NCI-H526 (cell line): Measurements from ENCODE around the gene PIGR.

ENCODE experiments used
- DNase-seq, 2 experiments: peaks; one replicate each; lab custom pipeline; 2025; lab: John Stamatoyannopoulos, UW

Gene PIGR

DNA sequence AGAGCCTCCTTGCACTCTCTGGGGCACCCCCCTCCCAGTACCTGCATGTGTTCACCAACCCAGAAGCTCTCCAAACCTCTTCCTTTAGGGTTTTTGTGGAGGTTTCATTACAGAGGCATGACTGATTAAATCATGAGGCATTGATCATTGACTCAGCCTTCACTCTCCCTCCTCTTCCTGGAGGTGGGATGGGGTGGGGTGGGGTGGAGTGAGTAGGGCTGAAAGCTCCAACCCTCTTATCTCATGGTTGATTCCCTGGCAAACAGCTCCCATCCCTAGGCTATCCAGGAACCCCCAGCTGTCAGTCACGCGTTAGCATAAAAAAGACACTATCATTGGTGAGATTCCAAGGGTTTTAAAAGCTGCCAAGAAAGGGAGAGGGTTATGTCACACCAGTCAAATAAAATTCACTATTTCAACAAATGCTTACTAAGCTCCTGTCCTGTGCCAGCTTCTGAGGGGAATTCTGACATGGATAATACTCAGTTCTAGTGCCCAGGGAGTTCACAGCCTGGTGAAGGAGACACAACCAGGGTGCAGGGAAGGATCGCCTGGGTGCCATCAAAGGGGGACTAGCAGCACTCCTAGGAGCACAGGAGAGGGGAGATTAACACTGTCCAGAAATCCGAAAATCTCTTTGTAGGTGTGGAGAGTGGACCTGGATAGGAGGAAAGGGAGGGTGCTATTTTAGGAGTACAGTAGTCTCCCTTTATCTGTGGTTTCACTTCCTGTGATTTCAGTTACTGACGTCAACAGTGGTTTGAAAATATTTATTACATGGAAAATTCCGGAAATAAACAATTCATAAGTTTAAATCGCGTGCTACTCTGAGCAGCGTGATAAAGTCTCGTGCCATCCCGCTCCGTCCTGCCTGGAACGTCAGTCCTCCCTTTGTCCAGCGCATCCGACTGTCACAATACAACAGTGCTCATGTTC is 55.9 kb downstream of the PIGR start:
- DNase-seq, result no peak

- DNase-seq, result no peak
Observed at GRCh38 chr1:206887701-206888100, 58.6 kb downstream of the PIGR start.

GRCh38 chr1:206886831-206887230 is 59.4 kb downstream of the PIGR start:
- DNase-seq, result no peak

DNA sequence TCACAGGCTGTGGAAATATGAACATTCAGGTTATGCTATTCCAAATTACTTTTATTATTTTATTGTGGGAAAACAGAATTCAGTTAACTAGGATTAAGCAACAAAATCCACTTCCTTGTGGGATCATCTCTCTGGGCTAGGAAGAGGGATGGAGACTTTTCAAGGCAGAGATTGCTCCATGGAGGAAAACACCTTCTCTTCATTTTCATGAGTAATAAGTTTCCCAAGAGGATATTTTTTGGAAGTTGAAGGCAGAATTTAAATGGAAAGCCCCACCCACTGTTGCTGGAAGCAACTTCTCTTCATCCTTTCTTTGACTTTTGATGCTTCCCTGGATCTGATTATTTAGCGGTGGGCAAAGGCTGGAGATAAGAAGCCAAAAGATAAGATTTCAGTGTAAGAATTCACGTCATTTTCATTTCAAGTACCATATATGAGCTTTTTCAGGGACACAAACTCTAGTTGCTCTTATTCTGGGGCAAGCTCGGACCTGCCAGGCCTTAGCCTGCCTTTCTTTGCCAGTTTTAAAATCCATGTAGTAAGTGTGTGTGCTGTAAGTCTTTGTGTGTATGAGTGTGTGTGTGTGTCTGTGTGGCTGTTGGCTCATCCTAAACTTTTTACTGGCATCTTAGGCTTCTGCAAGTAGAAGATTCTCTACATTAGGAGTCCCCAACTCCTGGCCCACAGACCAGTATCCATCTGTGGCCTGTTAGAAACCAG is 60.8 kb downstream of the PIGR start:
- DNase-seq, result no peak

GRCh38 chr1:206883876-206884275 is 62.4 kb downstream of the PIGR start:
- DNase-seq, result no peak

DNA sequence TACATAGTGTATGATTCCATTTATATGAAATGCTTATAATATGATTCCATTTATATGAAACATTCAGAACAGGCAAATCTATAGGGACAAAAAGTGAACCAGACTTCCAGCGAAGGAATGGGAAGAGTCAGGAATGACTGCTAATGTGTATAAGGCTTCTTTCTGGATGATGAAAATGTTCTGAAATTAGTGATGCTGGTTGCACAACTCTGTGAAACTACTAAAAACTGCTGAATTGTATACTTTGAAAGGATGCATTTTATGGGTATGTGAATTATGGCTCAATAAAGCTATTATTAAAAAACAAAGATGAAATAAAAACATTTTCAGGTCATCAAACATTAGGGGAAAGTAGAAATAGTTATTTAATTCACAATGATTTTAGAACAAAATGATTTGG is 63.1 kb downstream of the PIGR start:
- DNase-seq, result no peak

GRCh38 chr1:206882555-206882954 is 63.7 kb downstream of the PIGR start:
- DNase-seq, result no peak

GRCh38 chr1:206880314-206880713 is 66.0 kb downstream of the PIGR start:
- no peak for DNase-seq
